Activated B cell treated with CpG ODN at 0.5 μM for 24 hours (primary cell): ENCODE results near the gene PAK1. TPM values are rescaled to one million over a fixed set of nuclear protein-coding genes. Genes with fewer than 3 reads are reported as not detected.

Experiments used
- ATAC-seq: fragments of 200-7000 bp; cut with Tn5 transposase; one replicate; pipeline ENCODE4 v1.10.0; 2021; ENCODE audit warnings: low read depth, mild to moderate bottlenecking, moderate library complexity
- CTCF ChIA-PET: fragments of 350-600 bp; sonication (Branson Sonifier 250); formaldehyde crosslinking; loops from one replicate; lab custom pipeline; 2021; ENCODE audit warnings: antibody characterized with exemption; lab: Charles Lee
- POLR2A ChIA-PET: fragments of 350-600 bp; sonication (Branson Sonifier 250); formaldehyde crosslinking; loops from one replicate; lab custom pipeline; 2021; ENCODE audit warnings: antibody characterized with exemption; lab: Charles Lee
- DNase-seq: peaks from one replicate; pipeline ENCODE4 v3.0.0; 2022
- H3K27ac Mint-ChIP-seq: one replicate; pipeline ENCODE4 v1.8.0; 2020; ENCODE audit warnings: mixed read lengths
- H3K27me3 Mint-ChIP-seq: one replicate; pipeline ENCODE4 v1.8.0; 2021; ENCODE audit warnings: mixed read lengths
- H3K36me3 Mint-ChIP-seq: one replicate; pipeline ENCODE4 v1.8.0; 2021; ENCODE audit warnings: low read depth, mixed read lengths
- H3K4me1 Mint-ChIP-seq: one replicate; pipeline ENCODE4 v1.8.0; 2021; ENCODE audit warnings: mixed read lengths
- H3K4me3 Mint-ChIP-seq: one replicate; pipeline ENCODE4 v1.8.0; 2020; ENCODE audit warnings: mild to moderate bottlenecking, mixed read lengths
- H3K9me3 Mint-ChIP-seq: one replicate; pipeline ENCODE4 v1.8.0; 2020; ENCODE audit warnings: mixed read lengths
- CTCF ChIP-seq: fragments of 200-600 bp; IDR thresholded peaks from one replicate; pipeline ENCODE4 v1.8.0; 2022; ENCODE audit warnings: antibody characterized with exemption, mild to moderate bottlenecking
- intact Hi-C: fragments of 100-400 bp; cut with micrococcal nuclease; formaldehyde crosslinking; loops from one replicate; pipeline ENCODE4 v1.15.1; 2024
- total RNA-seq: library from RNA; stranded (reverse); gene quantifications from 2 replicates; pipeline ENCODE4 v1.2.3, GENCODE V29; 2022

The PAK1 gene
- total RNA-seq, 1 donor from 2014 or later = 21.1 TPM

GRCh38 chr11:77517226-77517625, 43.3 kb upstream of the PAK1 start:
- POLR2A ChIA-PET = no interaction called here
- DNase-seq (no peak), ATAC-seq (no peak)
- CTCF ChIA-PET = no interaction called here
- Mint-ChIP-seq H3K36me3 (no peaks in the 10 kb centered on the region), H3K27me3 (peaks cover 8% of the 10 kb centered on the region), H3K4me1 (no peaks in the 10 kb centered on the region), H3K4me3 (no peak overlapping the region), H3K9me3 (no peaks in the 10 kb centered on the region), H3K27ac (no peak overlapping the region)
- TF ChIP-seq CTCF = no peak
- intact Hi-C loops = no loop called here

GRCh38 chr11:77515483-77515882, 41.6 kb upstream of the PAK1 start:
- Mint-ChIP-seq H3K27ac (no peak overlapping the region), H3K36me3 (no peaks in the 10 kb centered on the region), H3K9me3 (no peaks in the 10 kb centered on the region), H3K27me3 (peaks cover 14% of the 10 kb centered on the region), H3K4me1 (no peaks in the 10 kb centered on the region), H3K4me3 (no peak overlapping the region)
- TF ChIP-seq CTCF = no peak
- ChIA-PET CTCF (no interaction called here), POLR2A (no interaction called here)
- ATAC-seq = no peak
- intact Hi-C loops = no loop called here
- no peak for DNase-seq

- DNase-seq (no peak), ATAC-seq (no peak)
- CTCF ChIA-PET = no interaction called here
These were observed 41.2 kb upstream of the PAK1 start for GRCh38 chr11:77515063-77515462.

GRCh38 chr11:77512092-77512491, 38.2 kb upstream of the PAK1 start:
- no peak overlapping the region for H3K27ac Mint-ChIP-seq
- H3K9me3 Mint-ChIP-seq = peaks cover 3% of the 10 kb centered on the region
- TF ChIP-seq CTCF = no peak
- no peaks in the 10 kb centered on the region for H3K36me3 Mint-ChIP-seq
- POLR2A ChIA-PET = no interaction called here
- no peak for ATAC-seq
- intact Hi-C loops = no loop called here
- no peaks in the 10 kb centered on the region for H3K4me1 Mint-ChIP-seq
- H3K4me3 Mint-ChIP-seq = no peak overlapping the region
- CTCF ChIA-PET = no interaction called here
- H3K27me3 Mint-ChIP-seq = peaks cover 10% of the 10 kb centered on the region
- no peak for DNase-seq

More at GRCh38 chr11:77515063-77515462, 41.2 kb upstream of the PAK1 start:
- H3K36me3 Mint-ChIP-seq = no peaks in the 10 kb centered on the region
- no peaks in the 10 kb centered on the region for H3K9me3 Mint-ChIP-seq
- H3K4me1 Mint-ChIP-seq = no peaks in the 10 kb centered on the region
- TF ChIP-seq CTCF = no peak
- intact Hi-C loops = no loop called here
- no peak overlapping the region for H3K27ac Mint-ChIP-seq
- H3K27me3 Mint-ChIP-seq = peaks cover 13% of the 10 kb centered on the region
- POLR2A ChIA-PET = no interaction called here
- no peak overlapping the region for H3K4me3 Mint-ChIP-seq

GRCh38 chr11:77510851-77511250, 37.0 kb upstream of the PAK1 start:
- CTCF ChIA-PET = no interaction called here

More at GRCh38 chr11:77510851-77511250, 37.0 kb upstream of the PAK1 start:
- Mint-ChIP-seq H3K4me3 (no peak overlapping the region), H3K36me3 (no peaks in the 10 kb centered on the region), H3K27ac (no peak overlapping the region), H3K9me3 (peaks cover 3% of the 10 kb centered on the region), H3K27me3 (peaks cover 12% of the 10 kb centered on the region), H3K4me1 (no peaks in the 10 kb centered on the region)
- ATAC-seq = no peak
- TF ChIP-seq CTCF = no peak
- intact Hi-C loops = no loop called here
- DNase-seq = no peak
- POLR2A ChIA-PET = no interaction called here
